ENCODE results near the gene COL20A1. TPM values are rescaled to one million over a fixed set of nuclear protein-coding genes. Genes with fewer than 3 reads are reported as not detected.

The COL20A1 gene
- total and polyA plus RNA-seq, 12 donors = 0.26 to 0.30 TPM; not detected in 10

GRCh38 chr20:63347950-63348827, 55.2 kb downstream of the COL20A1 start:
- H3K27me3 ChIP-seq = peaks cover 0 to 41% (median 22%) of the 10 kb centered on the region in 7 donors
- ATAC-seq (no peak), DNase-seq (peak in 1 of 2 donors; percentile 8)
- 86 to 90% methylated on average over 46 of the region's 46 CpGs for WGBS, 2 donors
- H3K4me1 ChIP-seq = peaks cover 17 to 46% (median 32%) of the 10 kb centered on the region in 9 donors
- no peaks in the 10 kb centered on the region for H3K36me3 ChIP-seq
- no peak overlapping the region for H3K4me3 ChIP-seq
- no peak for TF ChIP-seq CTCF (IDR thresholded peaks at IDR 0.05)
- intact Hi-C loops (cut with DNase I) = no loop called here
- no peak overlapping the region for H3K27ac ChIP-seq
- H3K9me3 ChIP-seq = no peaks in the 10 kb centered on the region

- intact Hi-C loops (cut with DNase I) = no loop called here
- Histone ChIP-seq H3K27me3 (peaks cover 0 to 33% (median 22%) of the 10 kb centered on the region in 7 donors), H3K4me1 (peaks cover 17 to 47% (median 32%) of the 10 kb centered on the region in 9 donors), H3K27ac (no peak overlapping the region), H3K36me3 (no peaks in the 10 kb centered on the region), H3K4me3 (no peak overlapping the region), H3K9me3 (no peaks in the 10 kb centered on the region)
- DNase-seq = peak in 1 of 2 donors; percentile 7
- TF ChIP-seq CTCF (IDR thresholded peaks at IDR 0.05) = no peak
- no peak for ATAC-seq
- WGBS, 2 donors = 90 to 91% methylated on average over 29 of the region's 29 CpGs
These were observed 56.0 kb downstream of the COL20A1 start for GRCh38 chr20:63348828-63349515.

GRCh38 chr20:63349516-63349895, 56.5 kb downstream of the COL20A1 start:
- ATAC-seq (no peak), DNase-seq (no peak)
- WGBS, 2 donors = 87 to 93% methylated on average over 29 of the region's 29 CpGs
- Histone ChIP-seq H3K9me3 (no peaks in the 10 kb centered on the region), H3K36me3 (no peaks in the 10 kb centered on the region), H3K27ac (no peak overlapping the region), H3K4me1 (peaks cover 17 to 41% (median 30%) of the 10 kb centered on the region in 9 donors), H3K4me3 (no peak overlapping the region), H3K27me3 (peaks cover 0 to 32% (median 22%) of the 10 kb centered on the region in 7 donors)
- no peak for TF ChIP-seq CTCF (IDR thresholded peaks at IDR 0.05)
- intact Hi-C loops (cut with DNase I) = no loop called here

- 92 to 96% methylated on average over 33 of the region's 33 CpGs for WGBS, 2 donors
- DNase-seq = peak in 1 of 2 donors; percentile 9
- no peaks in the 10 kb centered on the region for H3K9me3 ChIP-seq
- peaks cover 0 to 33% (median 25%) of the 10 kb centered on the region in 7 donors for H3K27me3 ChIP-seq
- no peak overlapping the region for H3K4me3 ChIP-seq
- H3K27ac ChIP-seq = no peak overlapping the region
- intact Hi-C loops (cut with DNase I) = no loop called here
- no peak for ATAC-seq
- no peak for TF ChIP-seq CTCF (IDR thresholded peaks at IDR 0.05)
- no peaks in the 10 kb centered on the region for H3K36me3 ChIP-seq
- peaks cover 14 to 34% (median 23%) of the 10 kb centered on the region in 9 donors for H3K4me1 ChIP-seq
These were observed 57.2 kb downstream of the COL20A1 start for GRCh38 chr20:63350196-63350595.

Data from heart right ventricle (tissue), 16 donors.